VCaP (cell line): ENCODE data around the gene RNF144A.
"Not testable (repeated sequence)": the region's sequence is repeated elsewhere in the genome, so short reads cannot be mapped to it uniquely, and the experiment has no call there.

Source experiments
- H3K27ac ChIP-seq: fragments of 450-650 bp; 2 replicates; pipeline ENCODE4 v1.5.1; 2017
- CTCF ChIP-seq: fragments of 450-650 bp; conservative IDR thresholded peaks from 2 replicates; pipeline ENCODE4 v1.5.1; 2017; ENCODE audit warnings: mild to moderate bottlenecking, moderate library complexity

RNF144A gene

GRCh38 chr2:6930923-6931647 lies 13.9 kb downstream of the RNF144A start:
- TF ChIP-seq CTCF = no peak
- H3K27ac ChIP-seq = peak overlapping the region; percentile 93; the same call in 1 of the 2 replicates

- no peak for TF ChIP-seq CTCF
- no peak overlapping the region for H3K27ac ChIP-seq
These were observed 14.5 kb downstream of the RNF144A start for GRCh38 chr2:6931753-6932152.

GRCh38 chr2:6932206-6932605 lies 15.0 kb downstream of the RNF144A start:
- TF ChIP-seq CTCF = no peak
- no peak overlapping the region for H3K27ac ChIP-seq

GRCh38 chr2:6932828-6933227 lies 15.6 kb downstream of the RNF144A start:
- no peak overlapping the region for H3K27ac ChIP-seq
- no peak for TF ChIP-seq CTCF

- no peak overlapping the region for H3K27ac ChIP-seq
- no peak for TF ChIP-seq CTCF
These were observed 16.7 kb downstream of the RNF144A start for GRCh38 chr2:6933911-6934310.

- H3K27ac ChIP-seq = no peak overlapping the region
- TF ChIP-seq CTCF = no peak
These were observed 17.1 kb downstream of the RNF144A start for GRCh38 chr2:6934345-6934744.

GRCh38 chr2:6934758-6935651 lies 17.8 kb downstream of the RNF144A start:
- no peak for TF ChIP-seq CTCF
- no peak overlapping the region for H3K27ac ChIP-seq

- H3K27ac ChIP-seq = not testable (repeated sequence)
These were observed 18.4 kb downstream of the RNF144A start for GRCh38 chr2:6935652-6936020.
